SU-DHL-6 (cell line): Measurements from ENCODE around the gene LDAF1.

Experiments used
- H2AFZ ChIP-seq: fragments of 200-600 bp; sonication (generic); 2 replicates; pipeline ENCODE4 v1.6.1; 2014; ENCODE audit warnings: low read depth, mild to moderate bottlenecking, moderate library complexity, mixed read lengths, antibody characterized with exemption, low read length; ENCODE audit not compliant: severe bottlenecking
- H3F3A ChIP-seq: fragments of 200-600 bp; shearing (Covaris generic); 2 replicates; pipeline ENCODE4 v1.6.0; 2016; ENCODE audit warnings: antibody characterized with exemption, mild to moderate bottlenecking; ENCODE audit not compliant: insufficient read depth
- H3K27ac ChIP-seq: fragments of 200-600 bp; sonication (generic); 2 replicates; pipeline ENCODE4 v1.5.1; 2016; ENCODE audit warnings: low read depth, mild to moderate bottlenecking, low read length, moderate library complexity, mixed read lengths
- H3K27me3 ChIP-seq: fragments of 200-600 bp; sonication (generic), shearing (Covaris generic); 2 replicates; pipeline ENCODE4 v1.6.0; 2014; ENCODE audit warnings: mild to moderate bottlenecking, low read length
- H3K36me3 ChIP-seq: fragments of 200-600 bp; sonication (generic); 2 replicates; pipeline ENCODE4 v1.6.1; 2014; ENCODE audit warnings: mild to moderate bottlenecking, low read length, mixed read lengths
- H3K4me2 ChIP-seq: fragments of 300-600, 200-600 bp; shearing (Covaris generic), sonication (generic); 2 replicates; pipeline ENCODE4 v1.6.0; 2014; ENCODE audit warnings: low read length, low read depth, mild to moderate bottlenecking; ENCODE audit not compliant: poor library complexity, severe bottlenecking
- H3K4me3 ChIP-seq: fragments of 200-600 bp; sonication (generic); 2 replicates; pipeline ENCODE4 v1.5.1; 2014; ENCODE audit warnings: antibody characterized with exemption, low read length, mild to moderate bottlenecking, mixed read lengths; ENCODE audit not compliant: insufficient read depth, poor library complexity, severe bottlenecking
- H3K79me2 ChIP-seq: fragments of 200-600 bp; sonication (generic); 2 replicates; pipeline ENCODE4 v1.6.1; 2014; ENCODE audit warnings: mild to moderate bottlenecking, low read length, moderate library complexity; ENCODE audit not compliant: insufficient read depth
- H3K9ac ChIP-seq: fragments of 200-600 bp; sonication (generic); 2 replicates; pipeline ENCODE4 v1.7.0; 2014; ENCODE audit warnings: mild to moderate bottlenecking, low read length
- H3K9me2 ChIP-seq: fragments of 200-600 bp; sonication (generic); replicated peaks from 2 replicates; pipeline ENCODE4 v1.6.1; 2014; ENCODE audit warnings: low read length; ENCODE audit not compliant: insufficient read depth
- H3K9me3 ChIP-seq: fragments of 200-600 bp; sonication (generic); 2 replicates; pipeline ENCODE4 v1.6.1; 2014; ENCODE audit warnings: low read length, mixed read lengths; ENCODE audit not compliant: insufficient read depth
- H4K20me1 ChIP-seq: fragments of 200-600 bp; sonication (generic); 2 replicates; pipeline ENCODE4 v1.6.1; 2014; ENCODE audit warnings: low read depth, mild to moderate bottlenecking, antibody characterized with exemption, low read length, moderate library complexity, mixed read lengths
- EZH2phosphoT487 ChIP-seq: fragments of 200-600 bp; sonication (generic), shearing (Covaris generic); conservative IDR thresholded peaks from 2 replicates; pipeline ENCODE4 v1.6.1; 2018; ENCODE audit warnings: mild to moderate bottlenecking, antibody characterized with exemption, low read length, moderate library complexity, mixed read lengths
- TF ChIP-seq, protein P1 (sequence below): fragments of 200-600 bp; sonication (generic); IDR thresholded peaks from one replicate; pipeline ENCODE4 v1.5.1; 2017; ENCODE audit warnings: antibody characterized with exemption, mild to moderate bottlenecking, low read length, moderate library complexity; ENCODE audit not compliant: insufficient read depth, poor library complexity, severe bottlenecking

LDAF1 gene

DNA sequence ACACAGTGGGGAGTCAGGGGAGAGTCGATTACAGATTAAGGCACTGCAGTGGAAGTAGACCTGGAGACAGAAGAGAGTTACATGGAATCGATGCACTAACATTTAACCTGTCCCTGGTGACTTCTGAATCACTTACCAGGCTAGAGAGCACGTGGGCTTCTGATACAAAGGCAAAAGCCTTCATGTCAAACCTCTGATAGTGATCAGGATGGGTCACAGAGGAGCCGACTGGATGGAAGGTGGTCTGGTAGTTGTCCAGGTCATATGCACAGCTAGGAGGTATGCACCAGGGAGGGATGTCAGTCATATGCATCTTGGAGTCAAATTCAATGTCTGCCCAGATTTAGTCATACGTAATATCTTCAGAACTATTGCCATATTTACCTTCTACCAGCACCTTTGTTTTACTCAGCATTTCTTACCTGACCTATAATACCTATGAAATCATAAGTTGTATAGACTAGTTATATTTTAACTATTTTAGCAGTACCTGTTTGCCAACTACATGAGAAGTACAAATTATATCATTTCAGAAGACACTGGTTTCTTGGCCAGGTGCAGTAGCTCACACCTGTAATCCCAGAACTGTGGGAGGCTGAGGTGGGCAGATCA is 41.2 kb downstream of the LDAF1 start:
- H3F3A ChIP-seq = no peaks in the 10 kb centered on the region
- H3K27ac ChIP-seq = no peak overlapping the region
- H2AFZ ChIP-seq = no peak overlapping the region
- H3K27me3 ChIP-seq = no peaks in the 10 kb centered on the region
- H4K20me1 ChIP-seq = no peaks in the 10 kb centered on the region
- H3K79me2 ChIP-seq = no peaks in the 10 kb centered on the region
- no peaks in the 10 kb centered on the region for H3K9me2 ChIP-seq
- H3K9me3 ChIP-seq = no peaks in the 10 kb centered on the region
- no peak overlapping the region for H3K4me2 ChIP-seq
- H3K9ac ChIP-seq = no peak overlapping the region
- no peaks in the 10 kb centered on the region for H3K36me3 ChIP-seq
- TF ChIP-seq EZH2phosphoT487 = no peak
- TF ChIP-seq, protein P1, sequence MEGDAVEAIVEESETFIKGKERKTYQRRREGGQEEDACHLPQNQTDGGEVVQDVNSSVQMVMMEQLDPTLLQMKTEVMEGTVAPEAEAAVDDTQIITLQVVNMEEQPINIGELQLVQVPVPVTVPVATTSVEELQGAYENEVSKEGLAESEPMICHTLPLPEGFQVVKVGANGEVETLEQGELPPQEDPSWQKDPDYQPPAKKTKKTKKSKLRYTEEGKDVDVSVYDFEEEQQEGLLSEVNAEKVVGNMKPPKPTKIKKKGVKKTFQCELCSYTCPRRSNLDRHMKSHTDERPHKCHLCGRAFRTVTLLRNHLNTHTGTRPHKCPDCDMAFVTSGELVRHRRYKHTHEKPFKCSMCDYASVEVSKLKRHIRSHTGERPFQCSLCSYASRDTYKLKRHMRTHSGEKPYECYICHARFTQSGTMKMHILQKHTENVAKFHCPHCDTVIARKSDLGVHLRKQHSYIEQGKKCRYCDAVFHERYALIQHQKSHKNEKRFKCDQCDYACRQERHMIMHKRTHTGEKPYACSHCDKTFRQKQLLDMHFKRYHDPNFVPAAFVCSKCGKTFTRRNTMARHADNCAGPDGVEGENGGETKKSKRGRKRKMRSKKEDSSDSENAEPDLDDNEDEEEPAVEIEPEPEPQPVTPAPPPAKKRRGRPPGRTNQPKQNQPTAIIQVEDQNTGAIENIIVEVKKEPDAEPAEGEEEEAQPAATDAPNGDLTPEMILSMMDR = no peak
- H3K4me3 ChIP-seq = no peak overlapping the region

DNA sequence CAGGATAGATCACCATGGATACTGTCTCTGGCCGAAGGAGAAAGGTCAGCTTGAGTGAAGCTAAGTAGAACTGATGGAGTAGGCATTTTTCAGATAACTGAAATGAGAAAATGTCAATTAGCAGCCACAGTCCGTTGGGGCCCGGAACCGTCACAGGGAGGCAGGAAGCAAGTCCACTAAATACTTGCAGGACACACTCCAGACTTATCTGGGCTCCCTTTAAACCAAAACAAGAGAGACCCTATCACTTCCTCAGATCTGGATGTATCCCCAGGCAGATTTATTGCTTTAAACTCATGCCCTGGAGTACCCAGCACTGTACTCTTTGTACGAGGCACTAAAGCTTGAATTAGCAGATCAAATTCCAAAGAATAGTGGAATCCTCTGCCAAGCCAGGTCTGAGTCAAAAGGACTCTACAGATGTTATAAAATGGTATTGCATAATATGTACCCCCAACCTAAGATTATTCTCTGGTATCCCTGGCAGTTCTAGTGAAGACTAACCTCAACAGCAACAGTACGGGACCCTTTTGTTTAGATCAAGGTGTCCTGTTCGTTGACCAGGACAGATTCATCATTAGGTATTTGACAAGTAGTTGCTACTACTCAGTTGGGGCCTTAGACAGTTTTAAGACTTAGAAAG is 44.8 kb downstream of the LDAF1 start:
- Histone ChIP-seq H3K4me2 (no peak overlapping the region), H3F3A (no peaks in the 10 kb centered on the region), H3K9me2 (no peaks in the 10 kb centered on the region), H3K27ac (no peak overlapping the region), H3K9me3 (no peaks in the 10 kb centered on the region), H2AFZ (no peak overlapping the region), H3K4me3 (no peak overlapping the region), H3K9ac (no peak overlapping the region), H3K36me3 (no peaks in the 10 kb centered on the region), H4K20me1 (no peaks in the 10 kb centered on the region), H3K27me3 (no peaks in the 10 kb centered on the region), H3K79me2 (no peaks in the 10 kb centered on the region)
- no peak for TF ChIP-seq EZH2phosphoT487
- TF ChIP-seq, protein P1 = no peak

DNA sequence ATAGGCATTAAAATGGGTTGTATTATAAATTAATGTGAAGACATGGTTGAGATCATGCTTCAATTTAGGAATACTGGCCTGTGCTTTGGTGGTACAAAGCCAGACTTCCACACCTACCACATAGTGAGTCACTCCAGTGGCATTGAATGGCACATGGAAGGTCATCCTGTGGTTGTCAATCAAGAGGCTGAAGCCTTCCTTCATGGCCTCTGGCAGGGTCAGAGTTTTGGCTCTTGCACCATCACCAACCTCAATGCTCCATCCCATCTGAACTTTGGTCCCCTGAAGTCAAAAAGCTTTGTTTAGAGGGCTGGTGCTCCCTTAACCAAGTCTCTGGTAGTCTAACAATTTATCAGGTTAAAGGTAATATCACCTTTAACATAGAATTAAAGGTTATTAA is 46.8 kb downstream of the LDAF1 start:
- Histone ChIP-seq H4K20me1 (no peaks in the 10 kb centered on the region), H3F3A (no peaks in the 10 kb centered on the region), H3K4me2 (no peak overlapping the region), H3K9me3 (no peaks in the 10 kb centered on the region), H3K9ac (no peak overlapping the region), H2AFZ (no peak overlapping the region), H3K9me2 (no peaks in the 10 kb centered on the region), H3K36me3 (no peaks in the 10 kb centered on the region), H3K27ac (no peak overlapping the region), H3K79me2 (no peaks in the 10 kb centered on the region), H3K27me3 (no peaks in the 10 kb centered on the region), H3K4me3 (no peak overlapping the region)
- TF ChIP-seq EZH2phosphoT487 = no peak
- TF ChIP-seq, protein P1 = no peak
